ENCODE measurements around the gene CHDH. TPM values are rescaled to one million over a fixed set of nuclear protein-coding genes. Genes with fewer than 3 reads are reported as not detected.

Gene CHDH
- polyA plus RNA-seq, 2 donors: 0.46 to 0.53 TPM

GRCh38 chr3:53842436-53843194 lies 3.6 kb downstream of the CHDH start:
- Histone ChIP-seq H3K27ac (ENCODE audit: low read depth in 2 of 2, low read length in 1 of 2) (no peak overlapping the region), H3K4me3 (ENCODE audit: low read depth in 1 of 2, low read length in 2 of 2) (no peak overlapping the region), H3K36me3 (ENCODE audit: control insufficient read depth in 2 of 2, insufficient read depth in 2 of 2, low read length in 1 of 2) (no peaks in the 10 kb centered on the region), H3K4me1 (ENCODE audit: control insufficient read depth in 2 of 2, insufficient read depth in 2 of 2, low read length in 1 of 2) (peaks cover 3 to 10% of the 10 kb centered on the region in 2 donors), H3K27me3 (ENCODE audit: control insufficient read depth in 1 of 2, insufficient read depth in 2 of 2, low read length in 2 of 2) (no peaks in the 10 kb centered on the region), H3K9me3 (ENCODE audit: control insufficient read depth in 2 of 2, insufficient read depth in 1 of 2, low read depth in 1 of 2, low read length in 1 of 2) (no peaks in the 10 kb centered on the region)
- 42 to 45% methylated on average over 12 of the region's 12 CpGs for WGBS, 2 donors

- Histone ChIP-seq H3K4me3 (ENCODE audit: low read depth in 1 of 2, low read length in 2 of 2) (no peak overlapping the region), H3K27ac (ENCODE audit: low read depth in 2 of 2, low read length in 1 of 2) (no peak overlapping the region), H3K9me3 (ENCODE audit: control insufficient read depth in 2 of 2, insufficient read depth in 1 of 2, low read depth in 1 of 2, low read length in 1 of 2) (no peaks in the 10 kb centered on the region), H3K4me1 (ENCODE audit: control insufficient read depth in 2 of 2, insufficient read depth in 2 of 2, low read length in 1 of 2) (peaks cover 0 to 4% of the 10 kb centered on the region in 2 donors), H3K36me3 (ENCODE audit: control insufficient read depth in 2 of 2, insufficient read depth in 2 of 2, low read length in 1 of 2) (peaks cover 0 to 2% of the 10 kb centered on the region in 2 donors), H3K27me3 (ENCODE audit: control insufficient read depth in 1 of 2, insufficient read depth in 2 of 2, low read length in 2 of 2) (no peaks in the 10 kb centered on the region)
- 79 to 89% methylated on average over 5 of the region's 5 CpGs for WGBS, 2 donors
Measured at GRCh38 chr3:53841296-53841695, 4.9 kb downstream of the CHDH start.

GRCh38 chr3:53837331-53837730 lies 8.9 kb downstream of the CHDH start:
- WGBS, 2 donors: 78 to 87% methylated on average over 10 of the region's 10 CpGs
- no peaks in the 10 kb centered on the region for H3K9me3 ChIP-seq (ENCODE audit: control insufficient read depth in 2 of 2, insufficient read depth in 1 of 2, low read depth in 1 of 2, low read length in 1 of 2)
- H3K4me3 ChIP-seq (ENCODE audit: low read depth in 1 of 2, low read length in 2 of 2): no peak overlapping the region
- H3K27me3 ChIP-seq (ENCODE audit: control insufficient read depth in 1 of 2, insufficient read depth in 2 of 2, low read length in 2 of 2): no peaks in the 10 kb centered on the region
- no peak overlapping the region for H3K27ac ChIP-seq (ENCODE audit: low read depth in 2 of 2, low read length in 1 of 2)
- H3K4me1 ChIP-seq (ENCODE audit: control insufficient read depth in 2 of 2, insufficient read depth in 2 of 2, low read length in 1 of 2): no peaks in the 10 kb centered on the region
- H3K36me3 ChIP-seq (ENCODE audit: control insufficient read depth in 2 of 2, insufficient read depth in 2 of 2, low read length in 1 of 2): peaks cover 0 to 3% of the 10 kb centered on the region in 2 donors

GRCh38 chr3:53836084-53836872 lies 9.9 kb downstream of the CHDH start:
- WGBS, 2 donors: 95 to 98% methylated on average over 9 of the region's 9 CpGs
- peaks cover 0 to 3% of the 10 kb centered on the region in 2 donors for H3K36me3 ChIP-seq (ENCODE audit: control insufficient read depth in 2 of 2, insufficient read depth in 2 of 2, low read length in 1 of 2)
- no peaks in the 10 kb centered on the region for H3K4me1 ChIP-seq (ENCODE audit: control insufficient read depth in 2 of 2, insufficient read depth in 2 of 2, low read length in 1 of 2)
- no peak overlapping the region for H3K4me3 ChIP-seq (ENCODE audit: low read depth in 1 of 2, low read length in 2 of 2)
- H3K27me3 ChIP-seq (ENCODE audit: control insufficient read depth in 1 of 2, insufficient read depth in 2 of 2, low read length in 2 of 2): no peaks in the 10 kb centered on the region
- H3K27ac ChIP-seq (ENCODE audit: low read depth in 2 of 2, low read length in 1 of 2): no peak overlapping the region
- no peaks in the 10 kb centered on the region for H3K9me3 ChIP-seq (ENCODE audit: control insufficient read depth in 2 of 2, insufficient read depth in 1 of 2, low read depth in 1 of 2, low read length in 1 of 2)

GRCh38 chr3:53835257-53835656 lies 11.0 kb downstream of the CHDH start:
- Histone ChIP-seq H3K9me3 (ENCODE audit: control insufficient read depth in 2 of 2, insufficient read depth in 1 of 2, low read depth in 1 of 2, low read length in 1 of 2) (no peaks in the 10 kb centered on the region), H3K27ac (ENCODE audit: low read depth in 2 of 2, low read length in 1 of 2) (no peak overlapping the region), H3K4me3 (ENCODE audit: low read depth in 1 of 2, low read length in 2 of 2) (no peak overlapping the region), H3K4me1 (ENCODE audit: control insufficient read depth in 2 of 2, insufficient read depth in 2 of 2, low read length in 1 of 2) (no peaks in the 10 kb centered on the region), H3K36me3 (ENCODE audit: control insufficient read depth in 2 of 2, insufficient read depth in 2 of 2, low read length in 1 of 2) (peaks cover 0 to 3% of the 10 kb centered on the region in 2 donors), H3K27me3 (ENCODE audit: control insufficient read depth in 1 of 2, insufficient read depth in 2 of 2, low read length in 2 of 2) (no peaks in the 10 kb centered on the region)
- 64 to 84% methylated on average over 1 of the region's 1 CpG for WGBS, 2 donors

GRCh38 chr3:53834429-53835095 lies 11.7 kb downstream of the CHDH start:
- Histone ChIP-seq H3K36me3 (ENCODE audit: control insufficient read depth in 2 of 2, insufficient read depth in 2 of 2, low read length in 1 of 2) (peaks cover 0 to 3% of the 10 kb centered on the region in 2 donors), H3K27me3 (ENCODE audit: control insufficient read depth in 1 of 2, insufficient read depth in 2 of 2, low read length in 2 of 2) (no peaks in the 10 kb centered on the region), H3K9me3 (ENCODE audit: control insufficient read depth in 2 of 2, insufficient read depth in 1 of 2, low read depth in 1 of 2, low read length in 1 of 2) (no peaks in the 10 kb centered on the region), H3K4me3 (ENCODE audit: low read depth in 1 of 2, low read length in 2 of 2) (no peak overlapping the region), H3K4me1 (ENCODE audit: control insufficient read depth in 2 of 2, insufficient read depth in 2 of 2, low read length in 1 of 2) (no peaks in the 10 kb centered on the region), H3K27ac (ENCODE audit: low read depth in 2 of 2, low read length in 1 of 2) (no peak overlapping the region)
- 93 to 95% methylated on average over 6 of the region's 6 CpGs for WGBS, 2 donors

GRCh38 chr3:53833700-53834099 lies 12.5 kb downstream of the CHDH start:
- WGBS, 2 donors: 88 to 94% methylated on average over 5 of the region's 5 CpGs
- no peaks in the 10 kb centered on the region for H3K27me3 ChIP-seq (ENCODE audit: control insufficient read depth in 1 of 2, insufficient read depth in 2 of 2, low read length in 2 of 2)
- H3K9me3 ChIP-seq (ENCODE audit: control insufficient read depth in 2 of 2, insufficient read depth in 1 of 2, low read depth in 1 of 2, low read length in 1 of 2): no peaks in the 10 kb centered on the region
- no peaks in the 10 kb centered on the region for H3K4me1 ChIP-seq (ENCODE audit: control insufficient read depth in 2 of 2, insufficient read depth in 2 of 2, low read length in 1 of 2)
- no peak overlapping the region for H3K27ac ChIP-seq (ENCODE audit: low read depth in 2 of 2, low read length in 1 of 2)
- H3K4me3 ChIP-seq (ENCODE audit: low read depth in 1 of 2, low read length in 2 of 2): no peak overlapping the region
- H3K36me3 ChIP-seq (ENCODE audit: control insufficient read depth in 2 of 2, insufficient read depth in 2 of 2, low read length in 1 of 2): peaks cover 0 to 3% of the 10 kb centered on the region in 2 donors

- Histone ChIP-seq H3K27me3 (ENCODE audit: control insufficient read depth in 1 of 2, insufficient read depth in 2 of 2, low read length in 2 of 2) (no peaks in the 10 kb centered on the region), H3K36me3 (ENCODE audit: control insufficient read depth in 2 of 2, insufficient read depth in 2 of 2, low read length in 1 of 2) (peaks cover 0 to 3% of the 10 kb centered on the region in 2 donors), H3K4me3 (ENCODE audit: low read depth in 1 of 2, low read length in 2 of 2) (no peak overlapping the region), H3K27ac (ENCODE audit: low read depth in 2 of 2, low read length in 1 of 2) (no peak overlapping the region), H3K9me3 (ENCODE audit: control insufficient read depth in 2 of 2, insufficient read depth in 1 of 2, low read depth in 1 of 2, low read length in 1 of 2) (no peaks in the 10 kb centered on the region), H3K4me1 (ENCODE audit: control insufficient read depth in 2 of 2, insufficient read depth in 2 of 2, low read length in 1 of 2) (no peaks in the 10 kb centered on the region)
- 92 to 94% methylated on average over 9 of the region's 9 CpGs for WGBS, 2 donors
Measured at GRCh38 chr3:53833053-53833645, 13.1 kb downstream of the CHDH start.

GRCh38 chr3:53830944-53831343 lies 15.3 kb downstream of the CHDH start:
- Histone ChIP-seq H3K9me3 (ENCODE audit: control insufficient read depth in 2 of 2, insufficient read depth in 1 of 2, low read depth in 1 of 2, low read length in 1 of 2) (no peaks in the 10 kb centered on the region), H3K27ac (ENCODE audit: low read depth in 2 of 2, low read length in 1 of 2) (no peak overlapping the region), H3K27me3 (ENCODE audit: control insufficient read depth in 1 of 2, insufficient read depth in 2 of 2, low read length in 2 of 2) (no peaks in the 10 kb centered on the region), H3K36me3 (ENCODE audit: control insufficient read depth in 2 of 2, insufficient read depth in 2 of 2, low read length in 1 of 2) (no peaks in the 10 kb centered on the region), H3K4me3 (ENCODE audit: low read depth in 1 of 2, low read length in 2 of 2) (no peak overlapping the region), H3K4me1 (ENCODE audit: control insufficient read depth in 2 of 2, insufficient read depth in 2 of 2, low read length in 1 of 2) (no peaks in the 10 kb centered on the region)
- WGBS, 2 donors: 89 to 92% methylated on average over 6 of the region's 6 CpGs
